ENCODE results near the gene UGP2.
A peak's percentile ranks its signal among the peaks of the same experiment; 100 is the strongest.
"Not testable (repeated sequence)": the region's sequence is repeated elsewhere in the genome, so short reads cannot be mapped to it uniquely, and the experiment has no call there.

Gene UGP2

DNA sequence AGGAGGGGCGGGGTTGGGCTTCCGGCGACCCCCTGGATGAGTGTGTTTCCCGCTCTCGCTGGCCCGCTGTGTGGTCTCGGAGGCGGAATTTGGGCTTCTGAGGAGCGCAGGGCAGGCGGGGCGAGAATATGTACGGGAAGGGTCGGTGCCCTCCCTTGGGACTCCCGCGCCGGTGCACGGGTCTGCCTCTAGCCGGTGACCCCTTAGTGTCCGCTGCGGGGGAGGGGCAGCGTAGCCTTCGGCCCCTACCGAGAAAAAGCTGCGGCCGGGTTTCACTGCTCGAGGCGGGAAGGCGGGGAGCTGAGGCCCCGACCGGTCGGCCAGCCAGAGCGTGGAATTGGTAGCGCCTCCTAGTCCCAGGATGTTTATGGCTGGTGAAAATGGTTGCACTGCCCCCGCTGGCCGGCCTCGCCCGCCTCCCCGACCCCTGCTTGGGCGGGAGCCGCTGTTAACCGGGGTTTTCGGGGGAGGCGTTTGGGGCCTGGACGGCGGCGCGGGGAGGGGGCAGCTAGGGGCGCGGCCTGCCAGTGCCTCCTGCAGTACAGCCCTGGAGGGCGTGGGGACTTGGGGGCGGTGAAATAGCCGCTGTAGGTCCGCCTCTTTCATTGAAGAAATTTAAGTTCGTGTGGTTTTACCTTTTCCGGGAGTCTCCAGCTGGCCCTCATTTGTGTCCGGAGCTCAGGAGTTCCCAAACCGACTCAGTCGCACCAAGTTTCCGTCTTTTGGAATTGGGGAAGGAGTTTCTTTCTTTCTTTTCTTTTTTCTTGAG lies at the start of gene UGP2:
Gene UGP2, plus strand, starts transcription at position 643 of the 769 bp plus-strand sequence. CDS start 290 bp downstream, outside the sequence.
- peak; percentile 97 for DNase-seq

DNA sequence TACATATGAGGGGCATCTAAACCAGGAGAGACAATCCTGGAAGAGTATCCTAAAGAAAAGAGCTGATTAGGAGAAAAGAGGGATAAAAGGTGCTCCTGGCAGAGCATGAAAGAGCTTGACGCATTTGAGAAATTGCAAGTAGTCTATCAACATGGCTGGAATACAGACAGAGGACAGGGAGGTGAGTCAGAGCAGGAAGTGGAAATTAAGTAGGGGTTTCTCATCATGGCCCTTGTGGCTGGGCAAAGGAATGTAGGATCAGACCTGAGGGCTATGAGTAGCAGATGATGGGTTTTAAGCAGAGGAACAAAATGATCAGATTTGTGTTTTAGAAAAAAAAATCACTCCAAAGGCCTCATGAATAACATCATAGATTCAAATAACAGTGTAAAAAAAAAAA lies 49.2 kb upstream of the UGP2 start:
- peak; percentile 96 for DNase-seq

DNA sequence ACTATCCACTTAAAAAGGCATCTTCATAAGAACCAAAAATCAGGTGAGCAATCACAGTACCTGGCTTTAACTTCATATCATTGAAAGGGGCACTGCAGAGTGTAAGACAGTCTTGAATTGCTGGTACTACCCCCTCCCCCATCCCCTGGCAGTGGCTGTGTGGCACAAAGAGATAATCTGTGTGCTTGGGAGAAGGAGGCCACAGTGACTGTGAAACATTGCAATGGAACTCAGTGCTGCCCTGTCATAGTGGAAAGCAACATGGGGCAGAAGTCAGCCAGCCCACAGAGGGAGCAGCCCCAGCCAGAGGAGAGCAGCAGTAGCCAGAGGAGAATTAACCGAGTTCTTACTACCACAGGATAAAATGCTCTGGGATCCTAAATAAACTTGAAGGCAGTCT lies 45.3 kb upstream of the UGP2 start:
- DNase-seq = no peak

DNA sequence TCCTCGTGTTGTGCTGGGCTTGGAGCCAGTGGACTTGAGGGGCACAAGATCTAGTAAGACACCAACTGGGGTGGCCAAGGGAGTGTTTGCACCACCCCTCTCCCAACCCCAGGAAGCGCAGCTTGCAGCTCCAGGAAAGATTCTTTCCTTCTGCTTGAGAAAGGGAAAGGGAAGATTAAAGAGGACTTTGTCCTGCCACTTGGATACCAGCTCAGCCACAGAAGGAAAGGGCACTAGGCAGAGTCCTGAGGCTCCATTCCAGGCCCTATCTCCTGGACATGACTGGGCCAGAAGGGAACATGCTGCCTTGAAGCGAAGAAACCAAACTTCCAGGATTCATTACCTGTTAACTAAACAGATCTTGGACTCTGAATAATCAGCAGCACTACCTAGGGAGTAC lies 44.9 kb upstream of the UGP2 start:
- DNase-seq = no peak

DNA sequence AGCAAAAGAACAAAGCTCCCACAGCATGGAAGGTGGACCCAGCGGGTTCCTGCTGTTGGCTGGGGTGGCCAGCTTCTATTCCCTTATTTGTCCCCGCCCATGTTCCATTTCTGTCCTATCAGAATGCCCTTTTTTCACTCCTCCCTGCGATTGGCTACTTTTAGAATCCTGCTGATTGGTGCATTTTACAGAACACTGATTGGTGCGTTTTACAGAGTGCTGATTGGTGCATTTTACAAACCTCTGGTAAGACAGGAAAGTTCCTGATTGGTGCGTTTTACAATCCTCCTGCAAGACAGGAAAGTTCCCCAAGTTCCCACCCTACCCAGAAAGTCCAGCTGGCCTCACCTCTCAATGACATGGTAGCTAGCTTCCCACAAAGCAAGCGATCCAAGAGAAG lies 40.2 kb upstream of the UGP2 start:
- DNase-seq = no peak

DNA sequence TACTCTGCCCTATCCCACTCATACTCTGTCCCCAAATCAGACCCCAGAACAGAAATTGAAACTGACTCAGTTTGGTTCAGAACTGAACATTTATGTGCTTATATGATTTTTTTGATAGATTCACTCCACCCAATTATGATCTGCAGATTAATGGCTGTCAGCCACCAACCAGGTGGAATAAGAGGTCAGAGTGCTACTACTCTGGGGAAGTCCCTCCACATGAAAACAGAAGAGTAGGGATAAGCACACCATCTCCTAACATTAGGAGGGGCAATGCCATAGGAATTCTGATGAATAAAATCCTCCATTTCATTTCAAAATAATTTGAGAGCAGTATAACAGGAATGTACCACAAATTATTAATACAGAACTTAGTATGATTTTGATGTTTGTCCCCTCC lies 36.3 kb upstream of the UGP2 start:
- no peak for DNase-seq

DNA sequence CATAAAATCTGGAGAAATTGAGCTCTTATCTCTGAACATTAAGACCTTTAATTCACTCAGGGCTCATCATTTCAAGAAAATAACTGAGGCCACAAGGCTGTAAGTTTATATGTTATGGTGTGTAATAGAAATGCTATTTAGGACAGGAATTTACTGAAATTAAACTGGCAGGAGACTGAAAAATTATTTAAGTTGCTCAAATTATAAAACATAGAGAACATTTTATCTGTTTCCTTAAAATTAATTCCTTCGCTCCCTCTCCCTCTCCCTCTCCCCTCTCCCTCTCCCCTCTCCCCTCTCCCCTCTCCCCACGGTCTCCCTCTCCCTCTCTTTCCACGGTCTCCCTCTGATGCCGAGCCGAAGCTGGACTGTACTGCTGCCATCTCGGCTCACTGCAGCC lies 33.7 kb upstream of the UGP2 start:
- DNase-seq = not testable (repeated sequence)

DNA sequence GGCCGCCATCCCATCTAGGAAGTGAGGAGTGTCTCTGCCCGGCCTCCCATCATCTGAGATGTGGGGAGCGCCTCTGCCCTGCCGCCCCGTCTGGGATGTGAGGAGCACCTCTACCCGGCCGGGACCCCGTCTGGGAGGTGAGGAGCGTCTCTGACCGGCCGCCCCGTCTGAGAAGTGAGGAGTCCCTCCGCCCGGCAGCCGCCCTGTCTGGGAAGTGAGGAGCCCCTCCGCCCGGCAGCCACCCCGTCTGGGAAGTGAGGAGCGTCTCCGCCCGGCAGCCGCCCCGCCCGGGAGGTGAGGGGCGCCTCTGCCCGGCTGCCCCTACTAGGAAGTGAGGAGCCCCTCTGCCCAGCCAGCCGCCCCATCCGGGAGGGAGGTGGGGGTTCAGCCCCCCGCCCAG lies 32.8 kb upstream of the UGP2 start:
- DNase-seq = not testable (repeated sequence)

DNA sequence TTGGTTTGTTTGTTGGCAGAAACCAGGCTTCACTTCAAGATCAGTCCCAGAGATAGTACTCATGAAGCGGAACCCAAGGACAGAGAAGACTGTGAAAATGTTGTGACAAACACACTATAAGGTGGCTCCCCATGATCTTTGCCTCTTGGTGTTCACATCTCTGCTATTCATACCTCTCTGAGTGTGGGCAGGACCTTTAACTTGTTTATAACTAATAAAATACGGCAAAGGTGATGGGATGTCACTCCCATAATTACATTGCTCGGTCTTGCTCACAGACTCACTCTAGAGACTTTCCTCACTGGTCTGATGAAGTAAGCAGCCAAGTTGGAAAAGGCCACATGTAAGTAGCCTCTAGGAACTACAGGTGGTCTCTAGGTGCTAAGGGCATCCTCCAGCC lies 30.6 kb upstream of the UGP2 start:
- no peak for DNase-seq

DNA sequence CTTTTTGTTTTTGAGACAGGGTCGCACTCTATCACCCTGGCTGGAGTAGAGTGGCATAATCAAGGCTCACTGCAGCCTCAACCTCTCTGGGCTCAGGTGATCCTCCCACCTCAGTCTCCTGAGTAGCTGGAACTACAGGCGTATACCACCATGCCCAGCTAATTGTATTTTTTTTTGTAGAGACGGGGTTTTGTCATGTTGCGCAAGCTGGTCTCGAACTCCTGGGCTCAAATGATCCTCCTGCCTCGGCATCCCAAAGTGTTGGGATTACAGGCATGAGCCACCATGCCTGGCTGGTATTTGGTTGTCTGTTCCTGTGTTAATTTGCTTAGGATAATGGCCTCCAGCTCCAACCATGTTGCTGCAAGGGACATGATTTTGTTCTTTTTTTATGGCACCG lies 29.8 kb upstream of the UGP2 start:
- not testable (repeated sequence) for DNase-seq

DNA sequence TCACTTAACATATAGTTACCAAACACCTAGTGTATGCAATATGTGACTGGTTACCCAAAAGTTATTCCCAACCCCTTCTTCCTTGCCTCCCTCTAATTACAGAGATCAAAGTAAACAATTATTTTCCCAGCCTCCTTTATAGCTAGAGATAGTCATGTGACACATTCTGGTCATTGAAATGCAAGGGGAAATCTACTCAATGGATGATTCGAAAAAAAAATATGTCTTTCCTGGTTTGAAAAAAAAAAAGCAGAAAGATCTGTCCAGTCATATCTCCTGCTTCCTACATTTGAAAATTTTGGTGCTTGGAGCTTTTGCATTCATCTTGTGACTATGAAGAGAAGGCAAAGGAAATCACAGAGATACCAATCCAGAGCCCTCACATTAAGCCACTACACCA lies 27.6 kb upstream of the UGP2 start:
- peak; percentile 33 for DNase-seq

DNA sequence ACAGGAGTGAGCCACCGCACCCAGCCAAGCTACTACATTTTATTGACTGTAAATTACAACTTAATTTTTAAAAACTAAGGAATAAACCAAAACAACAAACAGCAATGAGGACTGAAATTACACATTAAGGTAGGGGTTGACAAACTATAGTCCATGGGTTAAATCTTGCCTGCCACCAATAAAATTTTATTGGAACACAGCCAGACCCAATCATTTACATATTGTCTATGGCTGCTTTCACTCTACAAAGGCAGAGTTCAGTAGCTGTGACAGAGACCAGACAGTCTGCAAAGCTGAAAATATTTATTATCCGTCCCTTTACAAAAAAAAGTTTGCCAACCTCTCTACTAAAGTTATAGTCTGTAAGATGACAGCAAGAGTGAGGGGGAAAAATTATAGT lies 24.3 kb upstream of the UGP2 start:
- DNase-seq = no peak

DNA sequence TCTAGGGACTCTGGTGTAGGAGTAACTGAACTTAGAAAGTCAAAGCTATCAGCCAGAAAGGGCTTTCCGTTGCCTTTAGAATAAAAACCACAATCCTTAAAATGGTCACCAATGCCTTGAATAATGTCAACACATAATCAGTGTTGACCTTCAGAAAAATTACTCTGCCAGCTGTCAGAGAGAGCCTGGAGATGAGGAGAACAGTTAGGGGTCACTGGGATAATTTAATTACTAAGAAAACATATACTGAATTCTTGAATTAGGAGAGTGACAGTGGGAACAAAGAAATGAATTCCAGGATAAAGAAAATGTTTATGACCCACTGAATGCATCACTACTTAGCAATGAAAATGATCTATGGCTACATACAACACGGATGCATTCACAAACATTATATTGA lies 23.4 kb upstream of the UGP2 start:
- DNase-seq = no peak

DNA sequence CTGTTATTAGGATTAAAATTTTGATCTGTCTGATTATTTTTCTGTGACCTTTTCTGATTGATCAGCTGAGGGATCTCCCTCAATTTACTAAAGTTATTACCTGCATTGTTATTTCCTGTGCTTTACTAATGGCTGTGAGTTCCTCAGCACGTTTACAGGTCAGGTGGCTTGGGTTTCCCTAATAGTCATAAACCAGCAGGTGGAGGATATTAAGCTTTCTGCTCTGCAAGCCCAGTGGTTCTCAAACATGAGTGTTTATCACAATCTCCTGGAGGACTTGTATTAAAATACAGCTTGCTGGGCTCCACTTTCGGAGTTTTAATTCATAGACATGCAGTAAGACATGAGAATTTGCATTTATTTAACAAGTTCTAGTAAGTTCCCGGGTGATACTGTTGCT lies 22.4 kb upstream of the UGP2 start:
- DNase-seq = no peak

DNA sequence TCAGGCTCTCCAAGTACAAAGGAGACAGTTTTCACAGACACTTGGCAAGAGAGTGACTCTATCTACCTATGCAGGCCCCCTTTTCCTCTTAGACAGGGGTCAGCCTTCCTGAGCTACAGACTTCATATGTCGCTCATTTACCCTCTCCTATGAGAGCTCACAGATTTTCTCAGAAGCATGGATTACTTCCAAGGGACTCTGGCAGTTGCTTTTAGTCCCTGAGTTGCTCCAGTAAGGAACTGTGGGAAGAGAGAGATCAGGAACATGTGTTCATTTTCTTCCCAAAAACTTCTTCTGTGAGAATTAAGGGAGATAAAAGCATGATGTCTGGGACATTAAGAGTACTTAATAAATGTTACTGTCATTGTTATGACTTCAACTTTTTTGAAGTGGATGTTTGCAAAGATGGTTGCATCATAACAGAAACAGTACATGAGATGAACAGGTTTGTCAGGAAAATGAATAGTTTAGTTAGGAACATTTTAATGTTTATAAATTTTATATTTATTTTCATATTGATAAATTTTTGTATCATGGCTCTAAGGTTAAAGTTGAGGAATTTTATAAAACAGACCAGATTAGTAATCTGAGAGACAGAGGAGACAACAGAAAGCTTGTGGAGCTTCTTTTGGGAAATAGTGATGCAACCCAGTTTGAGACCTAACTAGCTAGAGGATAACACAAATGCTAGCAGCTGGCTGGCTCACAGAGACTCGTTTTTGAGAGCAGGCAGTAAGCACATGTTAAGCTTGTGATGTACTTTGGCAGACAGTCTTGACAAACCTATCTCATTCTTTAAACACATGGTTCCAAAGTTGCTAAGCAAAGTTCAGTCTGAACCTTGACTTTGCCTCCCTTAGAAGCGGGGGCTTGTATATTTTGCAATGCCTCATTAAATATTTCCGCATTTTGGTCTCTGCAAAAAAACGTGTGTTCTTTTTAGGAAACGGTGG lies 21.7 kb upstream of the UGP2 start:
- DNase-seq = peak; percentile 70

DNA sequence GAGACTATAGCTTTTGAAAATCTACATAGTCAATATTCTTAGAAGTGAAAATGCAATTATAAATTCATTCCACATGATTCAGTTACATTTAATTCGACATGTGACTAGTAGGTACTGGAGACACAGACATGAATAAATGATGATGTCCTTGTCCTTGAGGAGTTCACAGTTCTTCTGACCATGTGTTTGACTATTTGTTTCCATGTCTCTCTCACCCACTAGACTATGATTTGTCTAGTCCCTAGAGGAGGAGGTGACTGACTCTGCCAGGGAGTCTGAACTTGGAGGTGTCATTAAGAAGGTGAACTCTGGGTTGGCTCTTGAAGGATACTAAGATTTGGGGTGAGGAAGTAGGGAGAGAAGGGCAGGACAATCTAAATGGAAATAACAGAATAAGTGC lies 20.7 kb upstream of the UGP2 start:
- DNase-seq = no peak

DNA sequence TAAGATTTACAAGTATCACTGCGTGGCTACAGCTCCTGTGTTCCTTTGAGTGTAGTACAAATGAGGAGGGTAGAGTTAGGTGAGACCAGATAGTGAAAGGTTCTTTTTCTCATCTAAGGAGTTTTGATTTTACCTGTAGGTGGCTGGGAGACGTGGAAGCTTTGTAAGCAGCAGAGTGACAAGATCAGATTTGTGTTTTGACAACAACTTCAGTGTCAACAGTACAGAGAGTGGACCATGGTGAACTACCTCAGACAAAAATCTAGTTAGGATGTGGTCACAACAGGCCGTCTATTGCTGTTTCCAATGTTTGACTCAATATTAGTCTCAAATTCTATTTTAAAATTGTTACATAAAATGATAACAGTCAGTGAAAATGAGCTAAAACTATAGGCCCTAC lies 20.3 kb upstream of the UGP2 start:
- no peak for DNase-seq

DNA sequence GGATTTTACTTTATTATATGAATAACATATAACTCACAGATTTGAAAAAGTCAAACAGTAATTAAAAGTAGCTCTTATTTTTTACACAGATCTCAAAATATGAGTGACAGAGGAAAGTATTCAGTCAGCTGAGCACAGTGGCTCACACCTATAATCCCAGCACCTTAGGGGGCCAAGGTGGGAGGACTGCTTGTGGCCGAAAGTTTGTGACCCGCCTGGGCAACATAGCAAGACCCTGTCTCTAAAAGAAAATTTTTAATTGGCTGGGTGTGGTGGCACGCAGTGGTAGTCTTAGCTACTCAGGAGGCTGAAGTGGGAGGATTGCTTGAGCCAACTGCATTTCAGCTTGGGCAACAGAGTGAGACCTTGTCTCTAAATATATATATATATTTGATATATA lies 19.2 kb upstream of the UGP2 start:
- DNase-seq = no peak

DNA sequence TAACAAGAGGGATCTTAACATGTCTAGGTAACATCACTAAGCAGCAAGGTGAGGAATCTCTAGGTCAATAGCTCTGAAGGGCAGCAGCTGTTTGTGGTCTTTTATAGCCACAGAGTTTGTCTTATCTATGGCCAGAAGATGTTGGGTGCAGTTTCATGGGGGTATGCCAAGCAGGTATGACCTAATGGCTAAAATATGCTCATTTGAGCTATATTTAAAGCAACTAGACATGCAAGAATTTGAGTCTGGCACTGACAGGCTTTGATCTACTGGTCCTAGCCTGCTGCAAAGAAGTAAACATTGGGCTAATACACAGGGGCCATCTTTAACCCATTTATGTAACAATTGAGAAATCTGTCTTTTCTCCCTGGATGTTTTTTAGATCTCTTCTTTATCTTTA lies 13.9 kb upstream of the UGP2 start:
- peak; percentile 96 for DNase-seq

DNA sequence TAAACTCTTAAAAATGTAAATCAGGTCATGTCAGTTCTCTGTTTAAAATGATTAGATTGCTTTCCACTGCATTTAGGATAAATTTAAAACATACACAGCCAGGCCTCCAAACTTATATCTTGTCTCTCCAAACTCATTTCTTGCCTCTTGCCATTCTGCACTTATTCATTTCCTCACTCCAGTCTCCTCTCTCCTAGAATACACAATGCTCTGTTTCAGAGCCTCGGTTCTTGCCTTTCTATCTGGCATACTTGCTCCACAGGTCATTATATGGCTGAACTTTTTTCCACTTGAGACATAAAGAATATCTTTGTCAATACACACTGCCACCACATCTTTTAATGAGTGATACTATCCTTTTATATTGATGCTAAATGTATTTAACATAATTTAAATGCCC lies 10.5 kb upstream of the UGP2 start:
- DNase-seq = no peak

DNA sequence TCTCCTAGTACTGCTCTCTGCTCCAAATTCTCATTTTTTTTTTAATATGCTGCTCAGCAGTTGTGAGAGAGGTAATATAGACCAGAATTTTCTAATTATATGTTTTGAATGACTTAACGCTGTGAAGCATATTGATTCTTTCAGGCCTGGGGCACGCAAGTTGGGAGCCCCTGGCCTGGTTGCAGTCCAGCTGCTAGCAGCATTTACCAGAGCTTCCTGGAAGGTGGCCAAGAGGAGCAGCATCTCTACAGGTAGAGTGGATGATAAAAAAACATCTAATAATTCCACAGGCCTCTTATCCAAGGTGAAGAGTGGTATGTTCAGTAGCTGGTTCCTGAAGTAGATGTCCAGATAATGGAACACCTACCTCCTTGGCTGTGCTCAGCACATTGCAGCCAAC lies 7.3 kb upstream of the UGP2 start:
- DNase-seq = no peak

DNA sequence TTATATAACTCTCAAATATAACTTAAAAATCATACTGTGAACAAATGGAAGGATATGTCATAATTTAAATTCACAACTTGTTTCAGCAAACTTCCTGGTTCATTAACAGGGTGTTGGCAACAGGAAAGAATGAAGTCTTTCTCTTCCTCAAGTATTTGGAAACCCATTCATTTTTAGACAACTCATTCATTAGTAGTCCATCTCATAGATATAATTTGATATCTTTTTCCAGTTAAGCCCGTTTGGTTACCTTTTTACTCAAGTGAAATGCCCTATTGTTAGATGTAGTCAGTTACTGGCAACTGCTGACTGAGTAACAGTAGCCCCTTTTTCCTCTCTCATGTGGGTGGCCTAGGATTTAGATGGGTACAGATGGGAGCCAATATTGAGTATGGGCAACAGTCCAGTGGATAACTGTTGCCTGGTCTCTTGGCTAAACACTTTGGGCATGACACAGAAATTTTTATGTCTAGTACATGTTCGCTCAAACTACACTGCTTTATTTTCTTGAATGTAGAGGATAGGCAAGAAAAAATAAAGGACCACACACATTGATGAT lies 4.6 kb upstream of the UGP2 start:
- no peak for DNase-seq

DNA sequence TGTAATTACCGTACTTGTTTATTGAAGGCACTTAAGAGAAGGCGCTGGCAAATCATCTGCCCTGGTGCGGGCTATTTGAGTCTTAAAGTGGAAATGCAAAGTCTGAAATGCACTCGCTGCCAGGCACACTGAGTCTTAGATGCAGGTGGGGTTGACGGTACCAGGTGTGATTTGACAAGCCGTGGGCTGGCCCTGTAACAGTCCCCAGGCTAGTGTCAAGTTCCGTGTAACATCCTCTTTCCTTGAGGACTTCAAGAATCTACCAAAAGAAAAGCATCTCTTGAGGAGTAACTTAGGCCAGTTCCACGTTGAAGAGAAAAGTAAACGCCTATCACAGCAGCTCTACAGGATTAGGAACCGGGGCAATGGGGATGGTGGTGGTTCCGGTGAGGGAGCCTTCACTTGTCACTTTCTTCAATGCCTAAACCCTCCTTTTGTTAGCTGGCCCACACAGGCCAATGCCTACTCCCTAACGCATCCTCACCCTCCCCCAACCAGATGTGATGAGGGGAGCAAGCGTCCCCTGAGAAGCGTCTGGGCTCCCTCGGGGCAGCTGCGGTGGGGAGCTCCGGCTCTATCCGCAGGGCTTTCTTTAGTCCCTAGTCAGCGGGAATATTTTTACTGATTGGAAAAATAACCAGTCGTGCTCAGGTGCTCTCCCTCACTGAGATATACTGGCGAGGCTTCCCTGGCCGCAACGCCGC lies 1.5 kb upstream of the UGP2 start:
- no peak for DNase-seq
